PC-3 (cell line): ENCODE measurements around the gene EFHC1. TPM values are rescaled to one million over a fixed set of nuclear protein-coding genes. Genes with fewer than 3 reads are reported as not detected.

Experiments used
- ATAC-seq: fragments of 200-7000 bp; cut with Tn5 transposase; 2 replicates; pipeline ENCODE4 v1.9.1; 2020; ENCODE audit warnings: mild to moderate bottlenecking, moderate library complexity
- BruUV-seq: library from RNA; stranded (reverse); fragments of 400-500 nt; replicated peaks from 2 replicates; lab custom pipeline; 2021; lab: Mats Ljungman, UMichigan
- CTCF ChIA-PET: fragments of 300-600 bp; sonication (Branson Sonifier 250); formaldehyde crosslinking; loops from one replicate; lab custom pipeline; 2022; ENCODE audit warnings: antibody characterized with exemption; lab: Charles Lee
- POLR2A ChIA-PET: fragments of 300-600 bp; sonication (Branson Sonifier 250); formaldehyde crosslinking; loops from one replicate; lab custom pipeline; 2022; ENCODE audit warnings: antibody characterized with exemption; ENCODE audit not compliant: unreplicated experiment; lab: Charles Lee
- DNase-seq: peaks from one replicate; pipeline ENCODE4 v3.0.0-alpha.2; 2015
- H2AFZ ChIP-seq: fragments of 300-600 bp; sonication (generic); 2 replicates; pipeline ENCODE4 v1.6.0; 2016; ENCODE audit warnings: antibody characterized with exemption, low read length
- H3F3A ChIP-seq: fragments of 300-600 bp; sonication (generic); one replicate; pipeline ENCODE4 v1.6.0; 2017; ENCODE audit warnings: antibody characterized with exemption, low read length, control low read depth, mild to moderate bottlenecking; ENCODE audit not compliant: unreplicated experiment
- H3K27ac ChIP-seq: fragments of 300-600 bp; sonication (generic); 2 replicates; pipeline ENCODE4 v1.5.1; 2016; ENCODE audit warnings: mild to moderate bottlenecking, low read length
- H3K27me3 ChIP-seq: fragments of 300-600 bp; sonication (generic); 2 replicates; pipeline ENCODE4 v1.6.1; 2016; ENCODE audit warnings: low read length, mixed read lengths
- H3K36me3 ChIP-seq: fragments of 300-600 bp; sonication (generic); 2 replicates; pipeline ENCODE4 v1.6.1; 2016; ENCODE audit warnings: low read depth, mixed run types, low read length, mixed read lengths
- H3K4me1 ChIP-seq: fragments of 300-600 bp; sonication (generic); 2 replicates; pipeline ENCODE4 v1.5.1; 2016; ENCODE audit warnings: low read length; ENCODE audit not compliant: insufficient read depth
- H3K4me2 ChIP-seq: fragments of 300-600 bp; sonication (generic); 2 replicates; pipeline ENCODE4 v1.6.0; 2016; ENCODE audit warnings: low read length
- H3K4me3 ChIP-seq: fragments of 300-600 bp; sonication (generic); 2 replicates; pipeline ENCODE4 v1.5.1; 2016; ENCODE audit warnings: mild to moderate bottlenecking, low read length, mixed read lengths
- H3K79me2 ChIP-seq: fragments of 300-600 bp; sonication (generic); 2 replicates; pipeline ENCODE4 v1.6.1; 2017; ENCODE audit warnings: low read length, mixed read lengths
- H3K9ac ChIP-seq: fragments of 300-600 bp; sonication (generic); 2 replicates; pipeline ENCODE4 v1.6.0; 2016; ENCODE audit warnings: mild to moderate bottlenecking, low read length
- H3K9me2 ChIP-seq: fragments of 300-600 bp; sonication (generic); replicated peaks from 2 replicates; pipeline ENCODE4 v1.6.1; 2016; ENCODE audit warnings: mixed run types, low read length, mixed read lengths
- H3K9me3 ChIP-seq: fragments of 300-600 bp; sonication (generic); 2 replicates; pipeline ENCODE4 v1.6.1; 2016; ENCODE audit warnings: low read length, mixed read lengths
- H4K20me1 ChIP-seq: fragments of 300-600 bp; sonication (generic); 2 replicates; pipeline ENCODE4 v1.6.1; 2016; ENCODE audit warnings: low read length, mixed read lengths
- EZH2 ChIP-seq: fragments of 300-600 bp; sonication (generic); IDR thresholded peaks from one replicate; pipeline ENCODE4 v1.6.1; 2017; ENCODE audit warnings: antibody characterized with exemption, mild to moderate bottlenecking, low read length; ENCODE audit not compliant: unreplicated experiment
- EZH2phosphoT487 ChIP-seq: fragments of 300-600 bp; sonication (generic); IDR thresholded peaks from 2 replicates; pipeline ENCODE4 v1.6.1; 2018; ENCODE audit warnings: mild to moderate bottlenecking, antibody characterized with exemption, low read length, borderline replicate concordance
- intact Hi-C: fragments of 100-400 bp; cut with micrococcal nuclease; formaldehyde crosslinking; loops from 2 replicates; pipeline ENCODE4 v1.9.0; 2023
- total RNA-seq: library from RNA; depleted of rRNA; stranded (reverse); fragments of >200 nt; gene quantifications from 2 replicates; pipeline ENCODE4 v1.2.3, GENCODE V29; 2014
- TF ChIP-seq, protein P1 (sequence below): fragments of 300-600 bp; sonication (generic); conservative IDR thresholded peaks from 2 replicates; pipeline ENCODE4 v1.5.1; 2017; ENCODE audit warnings: antibody characterized with exemption, low read depth, mild to moderate bottlenecking, low read length

EFHC1 gene
- total RNA-seq, 1 experiment from 2014 or later, result 22.4 TPM

DNA sequence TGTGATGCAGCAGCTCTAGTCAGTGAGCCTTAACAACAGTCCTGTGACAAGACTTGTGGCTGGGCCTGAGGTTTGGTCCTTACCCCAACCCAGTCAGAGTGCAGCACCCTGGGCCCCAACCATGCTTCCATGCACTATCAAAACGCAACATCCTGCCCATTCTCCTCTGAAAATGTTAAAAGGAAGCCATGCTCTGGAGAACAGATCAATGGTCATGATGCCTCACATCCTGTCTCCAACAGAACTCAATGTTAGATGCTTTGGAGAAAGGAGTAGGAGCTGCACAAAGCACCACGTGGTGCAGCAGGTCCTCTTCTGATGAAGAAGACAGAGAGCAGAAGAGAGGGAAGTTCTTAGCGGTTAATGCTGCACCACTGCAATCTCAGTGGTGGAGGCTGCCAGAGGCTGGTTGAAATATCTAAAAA, 114.8 kb downstream of the EFHC1 start:
- Histone ChIP-seq H3K9me2 (no peaks in the 10 kb centered on the region), H3K4me2 (no peak overlapping the region), H2AFZ (no peak overlapping the region), H3K4me1 (peaks cover 27% of the 10 kb centered on the region), H3K9me3 (no peaks in the 10 kb centered on the region), H3K9ac (no peak overlapping the region), H3K4me3 (no peak overlapping the region), H4K20me1 (no peaks in the 10 kb centered on the region), H3K36me3 (peaks cover 10% of the 10 kb centered on the region; the same call in 1 of the 2 replicates), H3K79me2 (peaks cover 18% of the 10 kb centered on the region), H3K27ac (no peak overlapping the region), H3F3A (no peaks in the 10 kb centered on the region), H3K27me3 (no peaks in the 10 kb centered on the region)
- ChIA-PET POLR2A (no interaction called here), CTCF (no interaction called here)
- DNase-seq (no peak), ATAC-seq (no peak)
- intact Hi-C loops, result no loop called here
- no TSS peak for BruUV-seq
- TF ChIP-seq EZH2phosphoT487 (no peak), EZH2 (no peak)

DNA sequence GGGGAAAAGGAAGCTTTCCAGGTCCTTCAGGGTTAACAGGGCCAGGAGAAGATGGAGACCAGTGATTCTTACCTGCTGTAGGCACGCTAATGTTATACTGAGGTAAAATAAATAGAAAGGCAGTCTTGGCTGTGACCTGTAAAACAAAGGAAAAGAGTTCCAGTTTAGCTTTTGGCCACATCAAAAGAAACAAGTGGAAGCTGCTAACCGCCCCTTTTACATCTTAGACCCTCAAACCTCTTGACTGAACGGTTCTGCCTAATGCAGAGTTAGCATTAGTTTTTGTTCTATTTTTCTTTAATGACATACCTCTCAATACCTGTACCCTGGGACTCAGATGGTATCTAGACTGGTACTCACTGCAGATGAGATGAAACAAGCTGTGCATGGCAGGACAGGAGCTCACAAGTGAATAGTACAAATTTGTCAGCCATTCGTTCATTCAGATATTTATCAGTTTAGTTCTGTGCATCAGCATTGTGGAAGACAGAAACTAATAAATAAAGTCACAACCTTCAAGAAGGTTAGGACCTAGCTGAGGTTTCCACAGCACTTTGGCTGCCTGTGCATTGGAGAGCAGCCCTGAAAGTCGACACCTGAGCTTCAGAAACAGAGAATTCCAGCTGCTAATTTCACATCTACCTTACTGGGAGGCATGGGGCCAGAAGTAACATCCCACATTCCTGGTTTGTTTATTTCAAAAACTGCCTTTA, 115.7 kb downstream of the EFHC1 start:
- no peaks in the 10 kb centered on the region for H4K20me1 ChIP-seq
- peaks cover 10% of the 10 kb centered on the region; the same call in 1 of the 2 replicates for H3K36me3 ChIP-seq
- no peaks in the 10 kb centered on the region for H3F3A ChIP-seq
- H3K4me2 ChIP-seq, result no peak overlapping the region
- DNase-seq (no peak), ATAC-seq (no peak)
- H3K27me3 ChIP-seq, result no peaks in the 10 kb centered on the region
- CTCF ChIA-PET, result interaction anchor here (0.7 kb wide), 1 partner anchor 128 kb away, joined by 6 read pairs; no protein-coding TSS in a partner anchor
- H3K4me3 ChIP-seq, result no peak overlapping the region
- H3K9me3 ChIP-seq, result no peaks in the 10 kb centered on the region
- peaks cover 19% of the 10 kb centered on the region for H3K79me2 ChIP-seq
- H3K9ac ChIP-seq, result no peak overlapping the region
- TF ChIP-seq EZH2 (no peak), EZH2phosphoT487 (no peak)
- TF ChIP-seq, protein P1, sequence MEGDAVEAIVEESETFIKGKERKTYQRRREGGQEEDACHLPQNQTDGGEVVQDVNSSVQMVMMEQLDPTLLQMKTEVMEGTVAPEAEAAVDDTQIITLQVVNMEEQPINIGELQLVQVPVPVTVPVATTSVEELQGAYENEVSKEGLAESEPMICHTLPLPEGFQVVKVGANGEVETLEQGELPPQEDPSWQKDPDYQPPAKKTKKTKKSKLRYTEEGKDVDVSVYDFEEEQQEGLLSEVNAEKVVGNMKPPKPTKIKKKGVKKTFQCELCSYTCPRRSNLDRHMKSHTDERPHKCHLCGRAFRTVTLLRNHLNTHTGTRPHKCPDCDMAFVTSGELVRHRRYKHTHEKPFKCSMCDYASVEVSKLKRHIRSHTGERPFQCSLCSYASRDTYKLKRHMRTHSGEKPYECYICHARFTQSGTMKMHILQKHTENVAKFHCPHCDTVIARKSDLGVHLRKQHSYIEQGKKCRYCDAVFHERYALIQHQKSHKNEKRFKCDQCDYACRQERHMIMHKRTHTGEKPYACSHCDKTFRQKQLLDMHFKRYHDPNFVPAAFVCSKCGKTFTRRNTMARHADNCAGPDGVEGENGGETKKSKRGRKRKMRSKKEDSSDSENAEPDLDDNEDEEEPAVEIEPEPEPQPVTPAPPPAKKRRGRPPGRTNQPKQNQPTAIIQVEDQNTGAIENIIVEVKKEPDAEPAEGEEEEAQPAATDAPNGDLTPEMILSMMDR, result no peak
- no peak overlapping the region for H2AFZ ChIP-seq
- H3K9me2 ChIP-seq, result no peaks in the 10 kb centered on the region
- POLR2A ChIA-PET, result no interaction called here
- H3K4me1 ChIP-seq, result peaks cover 36% of the 10 kb centered on the region
- no peak overlapping the region for H3K27ac ChIP-seq
- intact Hi-C loops, result no loop called here
- BruUV-seq, result no TSS peak

DNA sequence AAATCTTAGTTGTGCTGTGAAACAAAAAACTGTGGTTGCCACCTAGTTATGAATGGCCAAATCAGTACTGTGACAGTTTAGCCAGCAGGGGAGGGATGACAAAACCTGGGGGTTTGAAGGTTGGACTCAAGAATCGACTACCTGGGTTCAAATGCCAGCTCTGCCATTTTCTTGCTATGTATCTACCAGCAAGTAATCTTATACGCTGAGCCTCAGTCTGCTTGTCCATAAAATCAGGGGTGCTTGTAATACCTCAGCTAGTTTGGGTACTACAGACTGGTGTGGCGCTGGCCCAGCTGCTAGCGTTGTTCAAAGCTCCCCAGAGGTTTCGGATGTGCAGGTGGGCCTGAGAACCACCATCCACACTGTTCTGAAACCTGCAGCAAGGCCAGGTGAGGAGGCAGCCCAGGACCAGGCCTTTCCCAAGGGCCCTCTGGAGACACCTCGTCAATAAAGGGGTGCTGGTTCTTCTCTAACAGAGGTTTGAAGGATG, 116.3 kb downstream of the EFHC1 start:
- Histone ChIP-seq H3K27ac (no peak overlapping the region), H2AFZ (no peak overlapping the region), H3K9me2 (no peaks in the 10 kb centered on the region), H3K9ac (no peak overlapping the region), H3K9me3 (no peaks in the 10 kb centered on the region), H3K27me3 (no peaks in the 10 kb centered on the region), H3K4me2 (no peak overlapping the region), H4K20me1 (no peaks in the 10 kb centered on the region), H3K36me3 (peaks cover 10% of the 10 kb centered on the region; the same call in 1 of the 2 replicates), H3K79me2 (peaks cover 23% of the 10 kb centered on the region), H3F3A (no peaks in the 10 kb centered on the region), H3K4me3 (no peak overlapping the region), H3K4me1 (peaks cover 36% of the 10 kb centered on the region)
- CTCF ChIA-PET, result interaction anchor here (0.7 kb wide), 1 partner anchor 129 kb away, joined by 6 read pairs; no protein-coding TSS in a partner anchor
- no peak for ATAC-seq
- TF ChIP-seq EZH2 (no peak), EZH2phosphoT487 (no peak)
- TF ChIP-seq, protein P1, result no peak
- intact Hi-C loops, result no loop called here
- no peak for DNase-seq
- POLR2A ChIA-PET, result no interaction called here
- BruUV-seq, result no TSS peak
